HCEC 1CT (cell line): Measurements from ENCODE around the gene DLGAP3.
"Not testable (repeated sequence)": the region's sequence is repeated elsewhere in the genome, so short reads cannot be mapped to it uniquely, and the experiment has no call there.

ENCODE experiments used
- DNase-seq: peaks from one replicate; pipeline ENCODE4 v3.0.0-alpha.2; 2017

The DLGAP3 gene

GRCh38 chr1:34929497-34929852, at the start of gene DLGAP3:
TSS of gene DLGAP3 (minus strand) at chr1:34929650. CDS start at chr1:34905383, 24,267 bp downstream.
- DNase-seq: no peak

GRCh38 chr1:34978921-34979320, 49.5 kb upstream of the DLGAP3 start:
- no peak for DNase-seq

- no peak for DNase-seq
Measured at GRCh38 chr1:34977858-34978257, 48.4 kb upstream of the DLGAP3 start.

- no peak for DNase-seq
Measured at GRCh38 chr1:34977210-34977471, 47.7 kb upstream of the DLGAP3 start.

- no peak for DNase-seq
Measured at GRCh38 chr1:34976384-34977209, 47.1 kb upstream of the DLGAP3 start.

- DNase-seq: no peak
Measured at GRCh38 chr1:34975771-34976170, 46.3 kb upstream of the DLGAP3 start.

- DNase-seq: no peak
Measured at GRCh38 chr1:34975338-34975737, 45.9 kb upstream of the DLGAP3 start.

- DNase-seq: no peak
Measured at GRCh38 chr1:34974626-34975025, 45.2 kb upstream of the DLGAP3 start.

GRCh38 chr1:34973326-34973725, 43.9 kb upstream of the DLGAP3 start:
- DNase-seq: no peak

GRCh38 chr1:34970829-34971228, 41.4 kb upstream of the DLGAP3 start:
- DNase-seq: no peak

GRCh38 chr1:34970220-34970735, 40.8 kb upstream of the DLGAP3 start:
- DNase-seq: no peak

GRCh38 chr1:34968297-34968696, 38.8 kb upstream of the DLGAP3 start:
- not testable (repeated sequence) for DNase-seq

GRCh38 chr1:34967672-34968071, 38.2 kb upstream of the DLGAP3 start:
- not testable (repeated sequence) for DNase-seq

- DNase-seq: no peak
Measured at GRCh38 chr1:34965597-34965996, 36.1 kb upstream of the DLGAP3 start.

GRCh38 chr1:34950428-34950827, 21.0 kb upstream of the DLGAP3 start:
- DNase-seq: no peak

GRCh38 chr1:34948739-34949138, 19.3 kb upstream of the DLGAP3 start:
- not testable (repeated sequence) for DNase-seq

GRCh38 chr1:34947641-34948314, 18.3 kb upstream of the DLGAP3 start:
- not testable (repeated sequence) for DNase-seq

- no peak for DNase-seq
Measured at GRCh38 chr1:34946211-34946610, 16.8 kb upstream of the DLGAP3 start.

- DNase-seq: not testable (repeated sequence)
Measured at GRCh38 chr1:34941798-34942197, 12.3 kb upstream of the DLGAP3 start.

- no peak for DNase-seq
Measured at GRCh38 chr1:34930702-34931071, 1.2 kb upstream of the DLGAP3 start.

- DNase-seq: no peak
Measured at GRCh38 chr1:34929853-34930701, 627 bp upstream of the DLGAP3 start.

- DNase-seq: no peak
Measured at GRCh38 chr1:34928699-34929496, 552 bp downstream of the DLGAP3 start.
